Measurements from ENCODE around the gene ULBP3.

Gene ULBP3

DNA sequence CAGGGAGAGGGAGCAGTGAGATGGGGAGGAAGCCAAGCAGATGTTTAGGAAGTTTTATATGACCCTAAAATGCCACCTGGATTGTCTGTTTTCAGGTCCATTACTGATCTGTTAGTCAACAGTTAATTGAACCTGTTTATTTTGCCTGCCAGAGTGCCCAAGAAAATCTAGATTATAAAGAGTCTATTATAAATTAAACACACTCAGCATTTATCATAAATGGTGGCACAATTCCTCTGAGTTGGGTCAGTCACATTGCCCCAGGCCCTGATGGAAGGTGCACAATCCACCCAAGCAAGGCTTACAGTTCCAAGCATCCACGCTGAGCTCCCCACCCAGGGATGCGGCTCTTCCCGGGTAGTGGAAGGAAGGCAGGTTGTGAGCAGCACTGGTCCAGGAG lies 21.4 kb upstream of the ULBP3 start:
- H3K4me3 ChIP-seq (ENCODE audit: low read length): no peak overlapping the region
- no peak for TF ChIP-seq CTCF (conservative IDR thresholded peaks at IDR 0.05; ENCODE audit: low read depth, low read length)
- no peak for DNase-seq (ENCODE audit: low read depth)

- no peak for TF ChIP-seq CTCF (conservative IDR thresholded peaks at IDR 0.05; ENCODE audit: low read depth, low read length)
- DNase-seq (ENCODE audit: low read depth): no peak
- H3K4me3 ChIP-seq (ENCODE audit: low read length): no peak overlapping the region
Measured at GRCh38 chr6:150088481-150089154, 19.7 kb upstream of the ULBP3 start.

DNA sequence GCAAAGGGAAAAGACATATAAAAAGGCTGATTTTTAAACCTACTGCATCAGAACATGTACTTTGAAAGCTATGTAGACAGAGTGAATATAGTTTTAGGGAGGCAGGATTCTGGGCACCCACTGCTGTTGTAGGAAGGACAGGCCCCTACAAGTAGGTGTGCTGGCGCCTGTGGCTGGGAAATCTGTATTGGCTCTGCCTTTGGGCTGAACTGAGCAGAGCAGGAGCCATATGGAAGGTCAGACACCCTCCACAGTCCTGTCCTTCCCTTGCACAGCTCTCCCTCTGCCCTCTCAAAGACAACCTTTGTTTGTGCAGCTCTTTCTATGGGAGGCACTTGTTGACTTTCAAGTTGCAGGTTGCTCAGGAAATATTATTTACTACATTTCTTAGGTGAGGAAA lies 18.4 kb upstream of the ULBP3 start:
- DNase-seq (ENCODE audit: low read depth): no peak
- no peak overlapping the region for H3K4me3 ChIP-seq (ENCODE audit: low read length)
- no peak for TF ChIP-seq CTCF (conservative IDR thresholded peaks at IDR 0.05; ENCODE audit: low read depth, low read length)

- no peak for TF ChIP-seq CTCF (conservative IDR thresholded peaks at IDR 0.05; ENCODE audit: low read depth, low read length)
- H3K4me3 ChIP-seq (ENCODE audit: low read length): no peak overlapping the region
- DNase-seq (ENCODE audit: low read depth): no peak
Measured at GRCh38 chr6:150086026-150086425, 17.1 kb upstream of the ULBP3 start.

DNA sequence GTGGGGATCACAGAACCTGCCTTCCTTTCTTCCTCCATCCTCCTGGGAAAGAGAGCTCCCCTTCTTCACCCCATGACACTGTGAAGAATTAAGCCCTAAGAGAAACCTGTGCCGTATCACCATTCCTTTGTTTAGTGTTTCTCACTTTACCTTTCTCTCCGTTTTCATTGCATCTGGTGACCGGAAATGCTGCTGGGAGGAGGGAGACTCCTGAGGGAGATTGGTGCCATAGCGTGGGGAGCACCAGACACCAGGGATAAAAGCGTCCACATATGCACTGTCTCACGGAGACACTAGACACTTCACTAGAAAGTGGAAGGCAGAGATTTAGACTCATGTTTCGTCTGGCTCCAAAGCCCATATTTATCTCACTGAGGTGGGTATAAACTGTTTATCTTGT lies 15.5 kb upstream of the ULBP3 start:
- TF ChIP-seq CTCF (conservative IDR thresholded peaks at IDR 0.05; ENCODE audit: low read depth, low read length): no peak
- no peak overlapping the region for H3K4me3 ChIP-seq (ENCODE audit: low read length)
- no peak for DNase-seq (ENCODE audit: low read depth)

- no peak for TF ChIP-seq CTCF (conservative IDR thresholded peaks at IDR 0.05; ENCODE audit: low read depth, low read length)
- DNase-seq (ENCODE audit: low read depth): no peak
- no peak overlapping the region for H3K4me3 ChIP-seq (ENCODE audit: low read length)
Measured at GRCh38 chr6:150083839-150084238, 14.9 kb upstream of the ULBP3 start.

GRCh38 chr6:150081702-150082101 lies 12.8 kb upstream of the ULBP3 start:
- no peak for DNase-seq (ENCODE audit: low read depth)
- no peak for TF ChIP-seq CTCF (conservative IDR thresholded peaks at IDR 0.05; ENCODE audit: low read depth, low read length)
- no peak overlapping the region for H3K4me3 ChIP-seq (ENCODE audit: low read length)
